ENCODE measurements around the gene RAD51B.
"Not testable (repeated sequence)": the region's sequence is repeated elsewhere in the genome, so short reads cannot be mapped to it uniquely, and the experiment has no call there.

Gene RAD51B

DNA sequence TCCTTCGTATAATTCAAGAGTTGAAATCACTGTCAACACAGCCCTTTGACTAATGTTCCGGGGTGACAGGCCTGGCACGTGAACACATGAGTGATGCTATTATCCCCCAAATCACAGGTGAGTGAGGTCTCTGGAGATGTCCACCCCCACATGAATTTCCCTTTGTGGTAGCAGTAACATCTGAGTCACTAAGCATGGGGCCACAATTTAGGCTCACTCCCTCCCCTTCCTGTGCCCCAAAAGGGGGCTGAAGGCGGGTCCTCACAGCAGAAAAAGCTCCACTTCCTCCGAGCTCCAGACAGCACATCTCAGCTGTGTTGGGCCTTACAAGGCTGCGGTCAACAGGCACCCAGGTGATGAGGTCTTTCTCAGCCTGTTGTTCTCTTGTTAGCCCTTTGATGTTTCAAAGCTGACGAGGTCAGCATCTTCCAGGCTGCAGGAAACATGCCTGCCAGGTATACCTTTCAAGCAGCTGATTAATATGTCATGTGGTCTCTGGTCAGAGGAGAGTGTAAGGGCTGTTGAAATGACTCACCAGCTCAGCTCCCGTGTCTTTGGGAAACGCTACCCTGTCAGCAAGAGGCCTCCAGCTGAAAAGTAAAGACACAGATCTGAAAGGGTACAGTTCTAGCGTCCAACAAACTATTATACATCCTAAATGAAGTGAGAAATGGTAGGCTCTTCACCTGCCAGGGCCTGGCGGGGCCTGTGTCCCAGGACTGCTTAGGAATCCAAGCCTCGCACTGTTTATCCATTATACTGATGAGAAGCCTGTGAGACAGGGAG is 866.0 kb downstream of the RAD51B start:
- DNase-seq: no peak

GRCh38 chr14:68686205-68686465 is 866.6 kb downstream of the RAD51B start:
- no peak for DNase-seq

- DNase-seq: no peak
Measured at GRCh38 chr14:68686724-68687123, 867.1 kb downstream of the RAD51B start.

DNA sequence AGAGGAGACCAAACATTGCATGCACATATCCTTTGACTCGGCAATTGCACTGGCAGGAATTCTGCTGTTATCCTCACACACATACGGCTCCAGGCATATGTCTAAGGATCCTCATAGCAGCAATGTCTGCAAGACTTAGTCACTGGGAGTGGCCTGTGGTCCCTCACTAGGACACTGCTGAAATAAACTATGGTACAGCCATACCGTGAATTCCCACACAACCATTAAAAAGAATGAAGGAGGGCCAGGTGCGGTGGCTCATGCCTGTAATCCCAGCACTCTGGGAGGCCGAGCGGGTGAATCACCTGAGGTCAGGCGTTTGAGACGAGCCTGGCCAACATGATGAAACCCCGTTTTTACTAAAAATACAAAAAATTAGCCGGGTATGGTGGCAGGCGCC is 868.2 kb downstream of the RAD51B start:
- no peak for DNase-seq

- DNase-seq: peak; percentile 65
Measured at GRCh38 chr14:68688872-68689371, 869.3 kb downstream of the RAD51B start.

DNA sequence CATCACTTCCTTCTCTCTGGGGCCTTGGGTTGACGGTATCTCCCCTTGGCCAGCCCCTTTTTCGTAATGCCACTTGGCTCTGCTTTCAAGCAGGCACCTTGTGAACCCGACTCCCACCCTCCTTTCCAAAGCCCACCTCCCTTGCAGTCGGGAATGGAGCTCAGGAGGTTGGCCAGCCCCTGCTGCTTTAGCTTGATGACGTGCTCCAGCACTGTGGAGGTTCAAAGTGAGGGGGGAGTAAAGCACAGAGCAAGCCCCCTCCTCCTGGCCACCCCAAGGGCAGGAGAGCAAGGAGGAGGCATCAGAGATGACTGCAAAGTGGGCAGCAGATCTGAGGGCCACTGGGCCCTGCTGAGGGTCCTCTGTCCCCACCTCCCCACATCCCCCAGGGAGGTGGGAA is 869.9 kb downstream of the RAD51B start:
- no peak for DNase-seq

DNA sequence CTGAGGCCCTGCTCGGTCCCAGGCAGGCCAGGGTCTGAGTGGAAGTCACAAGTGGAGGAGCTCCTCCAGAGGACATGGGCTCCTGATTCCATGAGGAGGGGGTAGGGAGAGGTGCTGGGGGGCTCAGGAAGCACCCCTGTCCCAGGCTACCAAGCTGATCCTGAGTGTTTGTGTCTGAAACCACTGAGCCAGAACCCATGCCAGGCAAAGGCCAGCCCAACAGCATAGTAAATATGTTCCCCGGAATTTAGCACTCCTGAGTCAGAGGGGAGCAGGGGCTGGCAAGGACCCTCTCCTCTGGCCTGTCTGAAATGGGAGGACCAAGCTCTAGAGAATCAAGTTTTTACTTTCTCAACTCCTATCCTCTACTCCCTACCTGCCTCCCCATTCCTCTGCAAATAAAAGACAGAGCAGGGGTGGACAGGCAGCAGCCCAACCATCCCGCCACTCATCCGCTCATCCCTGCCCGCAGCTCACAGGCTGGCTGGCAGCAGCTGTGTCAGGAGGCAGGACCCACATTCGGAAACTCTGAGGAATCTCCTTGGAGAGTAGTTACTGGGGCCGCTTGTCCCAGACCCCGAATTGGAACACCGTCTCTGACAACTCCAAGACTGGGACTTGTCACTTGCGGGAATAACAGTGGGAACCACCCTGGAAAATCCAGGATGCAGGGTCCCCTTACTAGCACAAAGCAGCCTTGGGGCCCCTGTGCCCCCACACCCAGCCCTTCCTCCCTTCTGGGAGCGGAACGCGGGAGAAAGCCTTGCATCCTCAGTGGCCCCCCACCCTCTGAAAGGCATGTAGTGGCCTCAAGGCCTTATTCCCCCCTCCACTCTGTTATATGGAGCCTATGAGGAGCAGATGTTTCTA is 870.7 kb downstream of the RAD51B start:
- DNase-seq: peak; percentile 25

DNA sequence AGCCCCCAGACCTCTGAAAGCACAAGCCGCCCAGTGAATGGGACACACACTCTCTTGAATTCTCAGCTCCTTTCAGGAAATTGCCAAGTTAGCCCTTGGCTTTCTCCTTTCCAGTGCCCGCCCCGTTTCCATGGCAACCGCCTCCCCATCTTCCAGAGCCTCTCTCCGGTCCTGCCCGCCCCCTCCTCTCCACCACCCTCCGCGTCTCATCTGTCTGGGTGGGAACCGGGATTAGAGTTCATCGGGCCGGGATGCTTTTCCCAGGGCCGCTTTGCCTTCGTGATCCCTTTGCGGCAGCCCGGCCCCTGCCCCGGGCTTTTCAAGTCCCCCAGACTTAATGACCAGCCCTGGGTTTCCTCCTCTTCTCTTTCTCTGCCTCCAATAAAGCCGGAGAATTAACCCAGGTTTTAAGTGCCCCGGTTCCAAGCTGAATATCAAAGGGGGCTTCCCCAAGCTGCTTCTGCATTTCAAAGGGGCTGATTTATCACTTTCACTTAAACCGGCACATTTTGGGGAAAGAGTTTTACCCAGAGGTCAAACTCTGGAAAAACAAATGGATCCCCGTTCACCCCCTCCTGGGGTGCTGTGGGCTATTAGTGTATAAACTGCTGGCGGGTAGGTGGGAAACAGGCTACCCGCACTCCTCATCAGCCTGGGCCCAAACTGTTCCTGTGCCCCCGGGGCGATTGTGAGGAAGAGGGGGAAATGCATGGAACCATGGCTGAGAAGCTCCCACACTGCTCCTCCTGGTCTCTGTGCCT is 871.6 kb downstream of the RAD51B start:
- DNase-seq: peak; percentile 81

DNA sequence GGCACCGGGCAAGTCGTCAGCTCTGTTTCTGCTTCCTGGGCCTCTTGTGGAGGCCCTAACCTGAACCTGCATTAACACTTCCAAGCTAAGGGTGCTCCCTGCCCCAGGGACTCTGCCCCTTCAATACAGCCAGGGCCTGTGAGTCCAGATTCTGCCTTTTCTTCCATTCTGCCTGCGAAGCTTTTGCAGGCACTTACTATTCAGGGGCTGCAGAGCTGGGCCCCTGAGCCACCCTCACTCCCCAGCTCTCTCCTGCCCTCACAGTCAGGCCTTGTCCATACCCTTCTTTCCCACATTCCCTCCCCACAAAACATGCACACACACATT is 872.2 kb downstream of the RAD51B start:
- DNase-seq: no peak

- no peak for DNase-seq
Measured at GRCh38 chr14:68692216-68692615, 872.6 kb downstream of the RAD51B start.

DNA sequence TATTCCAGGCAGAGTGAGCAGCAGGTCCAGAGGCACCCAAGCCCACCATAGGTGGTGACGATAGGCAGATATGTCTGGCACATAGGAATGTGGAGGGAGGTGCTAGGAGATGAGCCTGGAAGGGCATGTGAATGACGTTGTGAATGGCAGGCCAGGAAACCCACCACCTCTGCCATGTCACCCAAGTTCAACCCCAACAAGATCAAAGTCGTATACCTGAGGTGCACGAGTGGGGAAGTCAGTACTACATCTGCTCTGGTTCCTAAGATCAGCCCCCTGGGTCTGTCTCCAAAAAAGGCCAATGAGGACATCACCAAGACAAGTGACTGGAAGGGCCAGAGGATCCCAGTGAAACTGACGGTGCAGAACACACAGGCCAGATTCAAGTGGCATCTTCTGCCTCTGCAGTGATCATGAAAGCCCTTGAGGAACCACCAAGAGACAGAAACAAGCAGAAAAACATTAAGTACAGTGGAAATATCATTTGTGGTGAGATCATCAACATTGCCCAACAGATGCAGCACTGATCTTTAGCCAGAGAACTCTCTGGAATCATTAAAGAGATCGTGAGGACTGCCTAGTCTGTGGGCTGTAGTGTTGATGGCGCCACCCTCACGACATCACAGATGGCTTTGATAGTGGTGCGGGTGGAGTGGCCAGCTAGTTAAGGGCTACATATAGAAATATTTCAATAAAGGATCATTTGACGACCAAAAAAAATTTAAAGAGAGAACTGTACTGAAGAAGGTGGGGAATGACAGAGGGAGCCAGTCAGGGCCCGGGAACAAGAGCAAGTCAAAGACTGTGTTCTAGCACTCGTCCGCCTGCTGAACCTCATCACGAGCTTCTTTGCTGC is 873.6 kb downstream of the RAD51B start:
- no peak for DNase-seq

DNA sequence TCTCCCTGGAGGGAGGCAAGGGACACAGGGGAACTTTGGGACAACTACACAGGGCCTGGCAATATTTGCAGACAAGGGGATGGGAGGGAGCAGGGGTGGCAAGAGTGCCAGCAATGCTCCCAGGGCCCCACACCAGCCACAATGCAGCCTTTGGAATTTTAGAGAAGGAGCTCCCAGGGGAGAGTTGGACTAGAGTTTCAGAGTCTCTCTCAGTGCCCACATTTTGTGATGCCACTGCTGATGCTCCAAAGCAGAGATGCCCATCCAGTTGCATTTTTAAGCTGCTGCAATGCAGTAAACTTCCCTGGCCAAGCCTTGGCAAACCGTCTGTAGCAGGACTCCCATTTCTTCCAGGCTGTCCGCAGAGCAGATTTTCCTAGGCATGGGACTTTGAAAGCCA is 874.3 kb downstream of the RAD51B start:
- no peak for DNase-seq

GRCh38 chr14:68694516-68695235 is 875.1 kb downstream of the RAD51B start:
- no peak for DNase-seq

- DNase-seq: no peak
Measured at GRCh38 chr14:68695326-68695768, 875.8 kb downstream of the RAD51B start.

- no peak for DNase-seq
Measured at GRCh38 chr14:68695856-68696255, 876.3 kb downstream of the RAD51B start.

DNA sequence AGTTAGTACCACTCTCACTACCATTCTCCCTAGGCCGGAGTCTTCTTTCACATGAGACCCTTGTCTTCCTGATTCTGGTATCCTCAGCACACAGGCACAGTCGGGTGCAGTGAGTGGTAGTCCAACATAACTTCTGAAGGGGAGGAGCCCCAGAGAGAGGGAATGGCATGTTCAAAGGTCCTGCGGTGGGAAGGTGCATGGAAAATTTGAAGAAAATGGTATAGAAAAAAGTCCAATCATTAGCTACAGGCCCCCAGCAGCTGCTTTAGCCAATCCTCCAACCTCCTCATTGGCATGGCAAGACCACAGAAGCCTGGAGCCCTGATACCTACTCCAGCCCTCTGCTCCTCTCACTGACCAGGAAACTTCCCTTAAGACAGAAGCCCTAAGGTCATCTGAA is 876.7 kb downstream of the RAD51B start:
- no peak for DNase-seq

GRCh38 chr14:68696721-68697495 is 877.3 kb downstream of the RAD51B start:
- no peak for DNase-seq

DNA sequence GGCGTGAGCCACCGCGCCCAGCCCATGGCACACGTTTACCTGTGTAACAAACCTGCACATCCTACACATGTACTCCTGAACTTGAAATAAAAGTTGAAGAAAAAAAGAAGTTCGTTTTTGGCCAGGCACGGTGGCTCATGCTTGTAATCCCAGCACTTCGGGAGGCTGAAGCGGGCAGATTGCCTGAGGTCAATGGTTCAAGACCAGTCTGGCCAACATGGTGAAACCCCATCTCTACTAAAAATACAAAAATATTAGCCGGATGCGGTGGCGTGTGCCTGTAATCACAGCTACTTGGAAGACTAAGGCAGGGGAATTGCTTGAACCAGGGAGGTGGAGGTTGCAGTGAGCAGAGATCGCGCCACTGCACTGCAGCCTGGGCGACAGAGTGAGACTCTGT is 879.2 kb downstream of the RAD51B start:
- not testable (repeated sequence) for DNase-seq

GRCh38 chr14:68701001-68701741 is 881.6 kb downstream of the RAD51B start:
- no peak for DNase-seq

DNA sequence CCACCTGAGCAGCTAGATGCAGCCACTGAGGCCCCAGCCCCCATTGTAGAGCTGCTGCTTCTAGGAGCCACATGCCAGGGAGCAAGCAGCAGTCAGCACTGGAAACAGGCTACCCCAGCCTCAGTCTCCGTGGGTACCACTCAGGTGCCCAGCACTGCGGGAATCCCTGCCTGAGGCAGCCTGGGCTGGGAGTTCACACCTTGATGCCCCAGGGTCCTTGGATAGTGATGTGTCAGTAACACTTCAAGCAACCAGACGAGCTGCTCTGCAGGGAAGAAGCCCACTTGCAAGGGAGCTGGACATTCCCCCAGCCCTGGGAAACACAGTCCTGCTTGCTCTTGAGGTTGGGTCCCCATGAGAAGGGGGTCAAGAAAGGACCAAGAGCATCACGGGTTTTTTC is 882.6 kb downstream of the RAD51B start:
- DNase-seq: no peak
